K562 (cell line): Measurements from ENCODE around the gene ZNF620. TPM values are rescaled to one million over a fixed set of nuclear protein-coding genes. Genes with fewer than 3 reads are reported as not detected.

ENCODE experiments used
- CBX1 ChIP-seq: sonication (generic); IDR thresholded peaks from 2 replicates; pipeline ENCODE4 v1.6.1; 2016; ENCODE audit warnings: antibody characterized with exemption, low read depth, mild to moderate bottlenecking
- EP300 ChIP-seq: IDR thresholded peaks from 2 replicates; pipeline ENCODE4 v1.6.1; 2012; ENCODE audit warnings: low read length, improper control_type of control experiment
- LCOR ChIP-seq: sonication (generic); formaldehyde crosslinking; IDR thresholded peaks from 2 replicates; pipeline ENCODE4 v1.8.0; 2022; ENCODE audit warnings: mild to moderate bottlenecking, missing genetic modification reagents
- MTA3 ChIP-seq: fragments of 450-650 bp; formaldehyde crosslinking; IDR thresholded peaks from 2 replicates; pipeline ENCODE4 v1.6.1; 2017; ENCODE audit warnings: mild to moderate bottlenecking, borderline replicate concordance
- MYBL2 ChIP-seq, 2 experiments: fragments of 450-650 bp in 1 of 2; sonication (generic) in 1 of 2; formaldehyde crosslinking in 1 of 2; IDR thresholded peaks; 2 replicates each; pipeline versions ENCODE4 v1.6.1 to v1.8.1; 2017 to 2022; ENCODE audit warnings: borderline replicate concordance in 1 of 2, inconsistent platforms in 1 of 2, low read depth in 1 of 2, mild to moderate bottlenecking in 1 of 2, missing genetic modification reagents in 1 of 2, moderate library complexity in 1 of 2
- RAD51 ChIP-seq: fragments of 450-650 bp; IDR thresholded peaks from 2 replicates; pipeline ENCODE4 v1.7.1; 2016; ENCODE audit warnings: low read depth, mild to moderate bottlenecking, borderline replicate concordance
- RNF2 ChIP-seq: sonication (generic); IDR thresholded peaks from 2 replicates; pipeline ENCODE4 v1.6.1; 2016
- SAFB2 ChIP-seq: fragments of 200-400 bp; formaldehyde crosslinking; IDR thresholded peaks from 2 replicates; pipeline ENCODE4 v1.6.1; 2018; ENCODE audit warnings: borderline replicate concordance, low read length, low read depth, moderate library complexity; ENCODE audit not compliant: severe bottlenecking
- TAF7 ChIP-seq: fragments of 450-650 bp; IDR thresholded peaks from 2 replicates; pipeline ENCODE4 v1.6.1; 2016; ENCODE audit warnings: missing genetic modification characterization, missing compliant biosample characterization
- ZNF140 ChIP-seq: fragments of 250-450 bp; sonication (Bioruptor Pico); IDR thresholded peaks from 2 replicates; pipeline ENCODE4 v1.8.0; 2021; ENCODE audit warnings: moderate library complexity, mild to moderate bottlenecking, inconsistent platforms
- ZNF146 ChIP-seq: IDR thresholded peaks from one replicate; pipeline ENCODE4 v1.6.1; 2018; ENCODE audit warnings: missing compliant biosample characterization; ENCODE audit not compliant: unreplicated experiment
- ZNF408 ChIP-seq: fragments of 250-450 bp; sonication (Bioruptor Pico); IDR thresholded peaks from 2 replicates; pipeline ENCODE4 v1.4.0; 2020; ENCODE audit warnings: low read depth, mild to moderate bottlenecking, moderate library complexity
- ZNF41 ChIP-seq: fragments of 250-450 bp; sonication (Bioruptor Pico); conservative IDR thresholded peaks from 2 replicates; pipeline ENCODE4 v1.4.0; 2020; ENCODE audit warnings: mild to moderate bottlenecking
- polyA plus RNA-seq, 8 experiments: library from polyadenylated mRNA; depleted of rRNA in 4 of 8; stranded (reverse) in 5 of 8; unstranded in 3 of 8; fragments of >200 nt; fragmentation: Nextera tagmentation in 2 of 8; fragmentation: Illumina TruSeq in 1 of 8; extraction: Ambion mirVana in 2 of 8; extraction: Trizol in 1 of 8; gene quantifications; 2 replicates each; pipeline versions ENCODE4 v1.2.1 to v1.2.3, GENCODE V29; 2011 to 2014; ENCODE audit warnings: inconsistent platforms in 1 of 8, missing spikeins in 1 of 8
- total RNA-seq, 7 experiments: library from RNA; depleted of rRNA in 6 of 7; stranded (reverse); fragments of >200 nt in 6 of 7; fragmentation: Illumina TruSeq in 2 of 7; extraction: Trizol in 2 of 7; gene quantifications; 2 replicates each; pipeline versions ENCODE4 v1.2.1 to v1.2.3, GENCODE V29; 2011 to 2021; ENCODE audit warnings: low replicate concordance in 1 of 7
- TF ChIP-seq, protein P1 (sequence below): fragments of 450-650 bp; IDR thresholded peaks from 2 replicates; pipeline ENCODE4 v1.6.1; 2016; ENCODE audit warnings: mild to moderate bottlenecking, moderate library complexity
- TF ChIP-seq, protein P2 (sequence below): fragments of 250-450 bp; sonication (Bioruptor Pico); IDR thresholded peaks from 2 replicates; pipeline ENCODE4 v1.4.0; 2020; ENCODE audit warnings: mild to moderate bottlenecking, moderate library complexity

Gene ZNF620
- total and polyA plus RNA-seq, 9 of the 15 experiments (the other 6 are each of a cell fraction or from before 2014, with no cell fraction given) = 1.2 to 5.5 (median 3.3) TPM

DNA sequence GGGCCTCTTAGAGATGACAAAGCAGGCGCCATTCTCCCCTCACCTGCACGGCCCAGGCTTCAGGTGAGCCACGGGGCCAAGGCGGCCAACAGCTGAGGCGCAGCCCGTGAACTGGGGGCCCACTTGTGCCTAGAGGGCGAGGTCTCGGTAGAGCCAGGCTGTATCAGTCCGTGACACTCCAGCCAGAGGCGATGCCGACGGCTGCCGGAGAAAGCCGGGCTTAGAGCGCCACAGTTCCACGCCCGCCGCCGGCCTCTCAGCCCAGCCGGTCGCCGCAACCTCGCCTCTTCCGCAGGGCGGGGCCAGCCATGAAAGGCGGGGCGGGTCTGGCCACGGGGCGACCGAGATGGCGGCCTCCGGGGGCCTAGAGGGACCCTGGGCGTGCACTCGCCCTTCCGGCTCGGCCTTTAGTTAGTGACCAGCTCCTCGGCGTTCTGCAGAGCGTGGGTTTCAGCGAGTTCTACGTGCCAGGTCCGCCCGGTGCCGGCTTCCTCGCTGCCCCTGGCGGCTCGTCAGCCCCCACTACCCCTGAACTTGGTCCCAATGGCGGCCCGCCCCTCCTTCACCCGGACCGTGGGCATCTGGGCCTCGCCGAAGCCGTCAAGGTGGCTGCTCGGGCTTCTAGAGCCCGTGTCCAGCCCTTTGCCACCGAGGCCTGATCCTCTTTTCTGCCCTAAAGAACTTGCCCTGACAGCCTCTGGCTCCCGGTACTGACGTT is 18.9 kb downstream of the ZNF620 start, which contains the start of gene ZNF621 (continued):
- TF ChIP-seq, protein P1, sequence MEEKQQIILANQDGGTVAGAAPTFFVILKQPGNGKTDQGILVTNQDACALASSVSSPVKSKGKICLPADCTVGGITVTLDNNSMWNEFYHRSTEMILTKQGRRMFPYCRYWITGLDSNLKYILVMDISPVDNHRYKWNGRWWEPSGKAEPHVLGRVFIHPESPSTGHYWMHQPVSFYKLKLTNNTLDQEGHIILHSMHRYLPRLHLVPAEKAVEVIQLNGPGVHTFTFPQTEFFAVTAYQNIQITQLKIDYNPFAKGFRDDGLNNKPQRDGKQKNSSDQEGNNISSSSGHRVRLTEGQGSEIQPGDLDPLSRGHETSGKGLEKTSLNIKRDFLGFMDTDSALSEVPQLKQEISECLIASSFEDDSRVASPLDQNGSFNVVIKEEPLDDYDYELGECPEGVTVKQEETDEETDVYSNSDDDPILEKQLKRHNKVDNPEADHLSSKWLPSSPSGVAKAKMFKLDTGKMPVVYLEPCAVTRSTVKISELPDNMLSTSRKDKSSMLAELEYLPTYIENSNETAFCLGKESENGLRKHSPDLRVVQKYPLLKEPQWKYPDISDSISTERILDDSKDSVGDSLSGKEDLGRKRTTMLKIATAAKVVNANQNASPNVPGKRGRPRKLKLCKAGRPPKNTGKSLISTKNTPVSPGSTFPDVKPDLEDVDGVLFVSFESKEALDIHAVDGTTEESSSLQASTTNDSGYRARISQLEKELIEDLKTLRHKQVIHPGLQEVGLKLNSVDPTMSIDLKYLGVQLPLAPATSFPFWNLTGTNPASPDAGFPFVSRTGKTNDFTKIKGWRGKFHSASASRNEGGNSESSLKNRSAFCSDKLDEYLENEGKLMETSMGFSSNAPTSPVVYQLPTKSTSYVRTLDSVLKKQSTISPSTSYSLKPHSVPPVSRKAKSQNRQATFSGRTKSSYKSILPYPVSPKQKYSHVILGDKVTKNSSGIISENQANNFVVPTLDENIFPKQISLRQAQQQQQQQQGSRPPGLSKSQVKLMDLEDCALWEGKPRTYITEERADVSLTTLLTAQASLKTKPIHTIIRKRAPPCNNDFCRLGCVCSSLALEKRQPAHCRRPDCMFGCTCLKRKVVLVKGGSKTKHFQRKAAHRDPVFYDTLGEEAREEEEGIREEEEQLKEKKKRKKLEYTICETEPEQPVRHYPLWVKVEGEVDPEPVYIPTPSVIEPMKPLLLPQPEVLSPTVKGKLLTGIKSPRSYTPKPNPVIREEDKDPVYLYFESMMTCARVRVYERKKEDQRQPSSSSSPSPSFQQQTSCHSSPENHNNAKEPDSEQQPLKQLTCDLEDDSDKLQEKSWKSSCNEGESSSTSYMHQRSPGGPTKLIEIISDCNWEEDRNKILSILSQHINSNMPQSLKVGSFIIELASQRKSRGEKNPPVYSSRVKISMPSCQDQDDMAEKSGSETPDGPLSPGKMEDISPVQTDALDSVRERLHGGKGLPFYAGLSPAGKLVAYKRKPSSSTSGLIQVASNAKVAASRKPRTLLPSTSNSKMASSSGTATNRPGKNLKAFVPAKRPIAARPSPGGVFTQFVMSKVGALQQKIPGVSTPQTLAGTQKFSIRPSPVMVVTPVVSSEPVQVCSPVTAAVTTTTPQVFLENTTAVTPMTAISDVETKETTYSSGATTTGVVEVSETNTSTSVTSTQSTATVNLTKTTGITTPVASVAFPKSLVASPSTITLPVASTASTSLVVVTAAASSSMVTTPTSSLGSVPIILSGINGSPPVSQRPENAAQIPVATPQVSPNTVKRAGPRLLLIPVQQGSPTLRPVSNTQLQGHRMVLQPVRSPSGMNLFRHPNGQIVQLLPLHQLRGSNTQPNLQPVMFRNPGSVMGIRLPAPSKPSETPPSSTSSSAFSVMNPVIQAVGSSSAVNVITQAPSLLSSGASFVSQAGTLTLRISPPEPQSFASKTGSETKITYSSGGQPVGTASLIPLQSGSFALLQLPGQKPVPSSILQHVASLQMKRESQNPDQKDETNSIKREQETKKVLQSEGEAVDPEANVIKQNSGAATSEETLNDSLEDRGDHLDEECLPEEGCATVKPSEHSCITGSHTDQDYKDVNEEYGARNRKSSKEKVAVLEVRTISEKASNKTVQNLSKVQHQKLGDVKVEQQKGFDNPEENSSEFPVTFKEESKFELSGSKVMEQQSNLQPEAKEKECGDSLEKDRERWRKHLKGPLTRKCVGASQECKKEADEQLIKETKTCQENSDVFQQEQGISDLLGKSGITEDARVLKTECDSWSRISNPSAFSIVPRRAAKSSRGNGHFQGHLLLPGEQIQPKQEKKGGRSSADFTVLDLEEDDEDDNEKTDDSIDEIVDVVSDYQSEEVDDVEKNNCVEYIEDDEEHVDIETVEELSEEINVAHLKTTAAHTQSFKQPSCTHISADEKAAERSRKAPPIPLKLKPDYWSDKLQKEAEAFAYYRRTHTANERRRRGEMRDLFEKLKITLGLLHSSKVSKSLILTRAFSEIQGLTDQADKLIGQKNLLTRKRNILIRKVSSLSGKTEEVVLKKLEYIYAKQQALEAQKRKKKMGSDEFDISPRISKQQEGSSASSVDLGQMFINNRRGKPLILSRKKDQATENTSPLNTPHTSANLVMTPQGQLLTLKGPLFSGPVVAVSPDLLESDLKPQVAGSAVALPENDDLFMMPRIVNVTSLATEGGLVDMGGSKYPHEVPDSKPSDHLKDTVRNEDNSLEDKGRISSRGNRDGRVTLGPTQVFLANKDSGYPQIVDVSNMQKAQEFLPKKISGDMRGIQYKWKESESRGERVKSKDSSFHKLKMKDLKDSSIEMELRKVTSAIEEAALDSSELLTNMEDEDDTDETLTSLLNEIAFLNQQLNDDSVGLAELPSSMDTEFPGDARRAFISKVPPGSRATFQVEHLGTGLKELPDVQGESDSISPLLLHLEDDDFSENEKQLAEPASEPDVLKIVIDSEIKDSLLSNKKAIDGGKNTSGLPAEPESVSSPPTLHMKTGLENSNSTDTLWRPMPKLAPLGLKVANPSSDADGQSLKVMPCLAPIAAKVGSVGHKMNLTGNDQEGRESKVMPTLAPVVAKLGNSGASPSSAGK = peak; percentile 70
- TF ChIP-seq MYBL2 (IDR thresholded peaks at IDR 0.05; ENCODE audit: low read depth) = no peak
- no peak for TF ChIP-seq MYBL2 (CRISPR knock-in tag; IDR thresholded peaks at IDR 0.05; ENCODE audit: borderline replicate concordance)
- peak; percentile 51; the same call in 1 of the 2 replicates for TF ChIP-seq ZNF41 (CRISPR knock-in tag)
- TF ChIP-seq SAFB2 = no peak
- peak; percentile 74 for TF ChIP-seq RNF2
- TF ChIP-seq EP300 = peak; percentile 5; the same call in 1 of the 2 replicates
- TF ChIP-seq CBX1 = peak; percentile 91
- no peak for TF ChIP-seq ZNF140 (CRISPR knock-in tag)
- TF ChIP-seq MTA3 = peak; percentile 93
- TF ChIP-seq, protein P2, sequence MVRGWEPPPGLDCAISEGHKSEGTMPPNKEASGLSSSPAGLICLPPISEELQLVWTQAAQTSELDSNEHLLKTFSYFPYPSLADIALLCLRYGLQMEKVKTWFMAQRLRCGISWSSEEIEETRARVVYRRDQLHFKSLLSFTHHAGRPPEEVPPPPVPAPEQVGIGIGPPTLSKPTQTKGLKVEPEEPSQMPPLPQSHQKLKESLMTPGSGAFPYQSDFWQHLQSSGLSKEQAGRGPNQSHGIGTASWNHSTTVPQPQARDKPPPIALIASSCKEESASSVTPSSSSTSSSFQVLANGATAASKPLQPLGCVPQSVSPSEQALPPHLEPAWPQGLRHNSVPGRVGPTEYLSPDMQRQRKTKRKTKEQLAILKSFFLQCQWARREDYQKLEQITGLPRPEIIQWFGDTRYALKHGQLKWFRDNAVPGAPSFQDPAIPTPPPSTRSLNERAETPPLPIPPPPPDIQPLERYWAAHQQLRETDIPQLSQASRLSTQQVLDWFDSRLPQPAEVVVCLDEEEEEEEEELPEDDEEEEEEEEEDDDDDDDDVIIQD (CRISPR knock-in tag) = no peak
- no peak for TF ChIP-seq ZNF146 (CRISPR knock-in tag)
- peak; percentile 15; the same call in 1 of the 2 replicates for TF ChIP-seq RAD51
- no peak for TF ChIP-seq ZNF408
- TF ChIP-seq LCOR = peak; percentile 77; the same call in 1 of the 2 replicates
- TF ChIP-seq TAF7 = peak; percentile 92
